Stomach smooth muscle (tissue), 2 donors: ENCODE measurements around the gene CDC42.

Experiments
- H3K27ac ChIP-seq: one replicate; pipeline ENCODE4 v1.7.0; 2013; ENCODE audit warnings: mild to moderate bottlenecking, low read length, inconsistent platforms
- H3K27me3 ChIP-seq, 2 donors: one replicate each; pipeline ENCODE4 v1.7.0; 2013; ENCODE audit warnings: low read length in 2 of 2; ENCODE audit not compliant: insufficient read depth in 2 of 2, control insufficient read depth in 1 of 2
- H3K36me3 ChIP-seq, 2 donors: one replicate each; pipeline ENCODE4 v1.7.0; 2013; ENCODE audit warnings: low read length in 2 of 2; ENCODE audit not compliant: control insufficient read depth in 2 of 2, insufficient read depth in 2 of 2
- H3K4me1 ChIP-seq: one replicate; pipeline ENCODE4 v1.7.0; 2013; ENCODE audit warnings: low read length; ENCODE audit not compliant: control insufficient read depth, insufficient read depth
- H3K4me3 ChIP-seq, 2 donors: one replicate each; pipeline ENCODE4 v1.7.0; 2013; ENCODE audit warnings: low read length in 2 of 2
- H3K9ac ChIP-seq, 2 donors: one replicate each; pipeline ENCODE4 v1.7.0; 2013; ENCODE audit warnings: low read length in 2 of 2, mild to moderate bottlenecking in 1 of 2
- H3K9me3 ChIP-seq, 2 donors: one replicate each; pipeline ENCODE4 v1.7.0; 2013; ENCODE audit warnings: low read length in 2 of 2; ENCODE audit not compliant: control insufficient read depth in 2 of 2
- donor health status: healthy.
- donor health status: Pancreatic carcinoma.

The CDC42 gene

DNA sequence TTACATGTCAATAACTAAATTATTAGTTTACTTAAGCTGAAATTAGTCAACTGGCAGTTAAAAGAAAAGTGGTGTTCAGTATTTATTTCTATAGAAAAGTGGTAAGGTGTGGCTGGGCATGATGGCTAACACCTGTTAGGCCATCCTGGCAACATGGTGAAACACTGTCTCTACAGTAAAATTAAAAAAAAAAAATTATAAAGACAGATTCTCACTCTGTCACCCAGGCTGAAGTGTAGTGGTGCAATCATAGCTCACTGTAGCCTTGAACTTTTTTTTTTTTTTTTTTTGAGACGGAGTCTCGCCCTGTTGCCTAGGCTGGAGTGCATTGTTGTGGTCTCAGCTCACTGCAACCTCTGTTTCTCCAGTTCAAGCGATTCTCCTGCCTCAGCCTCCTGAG is 57.5 kb downstream of the CDC42 start:
- H3K9me3 ChIP-seq: no peaks in the 10 kb centered on the region
- no peak overlapping the region for H3K27ac ChIP-seq
- H3K36me3 ChIP-seq: peaks cover 7 to 14% of the 10 kb centered on the region in 2 donors
- no peak overlapping the region for H3K9ac ChIP-seq
- no peaks in the 10 kb centered on the region for H3K27me3 ChIP-seq
- no peak overlapping the region for H3K4me3 ChIP-seq
- H3K4me1 ChIP-seq: peaks cover 54% of the 10 kb centered on the region

DNA sequence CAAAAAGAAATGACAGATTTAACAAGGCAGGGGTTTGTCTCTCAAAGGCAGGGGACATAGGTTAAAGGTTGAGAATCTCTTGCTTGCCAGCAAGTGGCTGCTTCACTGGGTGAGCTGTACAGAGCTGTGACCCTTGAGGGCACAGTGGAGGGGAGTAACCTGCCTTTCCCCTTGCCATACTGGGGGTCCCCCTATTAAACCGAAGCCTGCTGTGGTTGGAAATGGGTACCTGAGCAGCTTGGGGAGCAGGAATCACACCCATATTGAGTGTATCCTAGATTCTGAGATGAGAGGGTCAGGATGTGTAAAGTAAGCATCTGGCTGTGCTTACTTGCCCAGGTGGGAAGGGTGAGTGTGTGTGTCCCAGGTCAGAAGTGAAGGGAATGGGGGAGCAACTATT is 58.6 kb downstream of the CDC42 start:
- Histone ChIP-seq H3K9ac (peak overlapping the region in 1 of 2 donors; percentile 13), H3K4me1 (peaks cover 59% of the 10 kb centered on the region), H3K4me3 (no peak overlapping the region), H3K36me3 (peaks cover 7 to 12% of the 10 kb centered on the region in 2 donors), H3K27me3 (no peaks in the 10 kb centered on the region), H3K9me3 (no peaks in the 10 kb centered on the region), H3K27ac (no peak overlapping the region)

DNA sequence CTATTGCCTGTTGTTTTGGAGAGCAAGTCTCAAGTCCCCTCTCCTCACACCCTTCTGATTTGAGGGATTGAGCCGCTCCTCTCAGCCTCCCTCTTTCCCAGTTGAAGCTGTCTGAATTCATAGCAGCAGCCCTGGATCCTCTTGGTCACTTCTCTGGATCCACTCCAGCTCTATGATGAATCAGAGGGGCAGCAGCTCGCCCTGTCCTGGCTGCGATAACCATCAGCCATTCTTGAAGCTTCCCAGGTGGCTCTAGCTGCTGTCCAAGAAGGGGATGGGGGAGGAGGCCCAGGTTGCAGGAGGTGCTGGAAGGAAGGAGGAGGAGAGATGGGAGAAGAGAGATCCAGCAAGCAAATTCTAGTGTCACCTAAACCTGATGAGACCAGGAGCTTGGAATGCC is 59.1 kb downstream of the CDC42 start:
- no peak overlapping the region for H3K9ac ChIP-seq
- H3K36me3 ChIP-seq: peaks cover 7 to 12% of the 10 kb centered on the region in 2 donors

DNA sequence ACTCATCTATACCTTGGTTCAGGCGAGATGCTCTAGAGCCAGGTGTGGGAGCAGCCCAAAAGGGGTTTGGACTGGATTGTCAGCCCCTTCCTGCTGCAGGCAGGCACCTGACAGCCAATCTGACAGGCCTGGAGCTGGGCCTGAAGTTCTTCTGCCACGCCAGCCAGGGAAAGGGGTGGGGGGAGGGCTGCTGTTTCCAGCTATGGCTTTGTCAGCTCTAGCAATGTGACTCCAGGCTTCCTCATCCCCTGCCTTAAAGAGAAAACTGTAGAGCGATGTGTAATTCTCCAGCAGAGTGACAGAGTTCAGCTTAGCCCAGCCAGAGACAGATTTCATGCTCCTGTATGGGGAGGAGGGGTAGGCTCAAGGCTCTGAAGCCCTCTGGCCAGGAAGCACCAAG is 60.0 kb downstream of the CDC42 start:
- Histone ChIP-seq H3K36me3 (peaks cover 7 to 12% of the 10 kb centered on the region in 2 donors), H3K4me1 (peaks cover 59% of the 10 kb centered on the region), H3K4me3 (no peak overlapping the region), H3K9ac (no peak overlapping the region), H3K27ac (peak overlapping the region; percentile 31), H3K9me3 (no peaks in the 10 kb centered on the region), H3K27me3 (no peaks in the 10 kb centered on the region)

More for the DNA sequence above, 59.1 kb downstream of the CDC42 start:
- Histone ChIP-seq H3K4me3 (no peak overlapping the region), H3K27ac (no peak overlapping the region), H3K27me3 (no peaks in the 10 kb centered on the region), H3K9me3 (no peaks in the 10 kb centered on the region), H3K4me1 (peaks cover 59% of the 10 kb centered on the region)

DNA sequence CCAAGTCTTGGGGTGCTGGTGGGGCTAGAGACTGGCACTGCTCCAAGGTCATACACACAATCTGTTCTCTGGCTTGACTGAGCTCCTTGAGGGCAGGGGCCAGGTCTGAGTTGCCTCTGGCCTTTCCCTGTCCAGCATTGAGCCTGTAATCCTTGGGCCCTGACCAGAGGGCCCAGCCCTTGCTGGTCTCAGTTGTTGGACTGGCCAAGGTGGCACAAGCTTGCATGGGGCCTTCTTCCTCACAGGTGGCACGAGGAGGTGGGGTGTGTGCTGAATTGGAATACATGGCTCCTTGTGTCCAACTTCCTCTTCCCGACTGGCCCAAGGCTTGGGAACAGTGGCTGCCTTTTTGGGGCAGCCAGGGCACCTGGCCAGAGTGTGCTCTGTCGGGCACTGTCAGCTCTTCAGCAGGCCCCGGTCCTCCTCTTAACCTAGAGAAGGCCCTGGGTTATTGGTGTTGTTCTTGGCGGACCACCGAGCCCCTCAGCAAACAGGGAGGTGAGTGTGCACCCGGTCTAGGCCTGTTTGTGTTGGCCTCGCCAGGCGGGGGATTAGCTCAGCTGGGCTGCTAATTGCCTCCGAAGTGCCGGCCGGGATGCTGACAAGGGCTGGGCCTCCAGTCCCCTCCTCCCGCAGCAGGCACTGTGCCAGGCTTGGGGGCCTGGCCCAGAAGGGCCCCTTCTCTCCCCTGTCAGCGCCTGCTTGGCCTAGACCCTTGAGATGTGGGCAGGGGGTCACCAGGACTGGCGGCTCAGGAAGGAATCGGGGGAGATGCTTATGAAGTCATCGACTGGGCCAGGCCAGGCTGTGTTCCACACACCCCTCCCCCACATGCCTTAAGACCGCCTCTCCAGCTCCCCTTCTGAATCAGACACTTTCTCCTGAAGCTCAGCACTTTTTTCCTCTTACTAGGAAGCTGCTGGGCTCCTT is 61.8 kb downstream of the CDC42 start:
- Histone ChIP-seq H3K9me3 (no peaks in the 10 kb centered on the region), H3K9ac (peak overlapping the region in 1 of 2 donors; percentile 5), H3K27me3 (no peaks in the 10 kb centered on the region), H3K36me3 (peaks cover 7 to 12% of the 10 kb centered on the region in 2 donors), H3K4me3 (no peak overlapping the region), H3K27ac (no peak overlapping the region), H3K4me1 (peaks cover 53% of the 10 kb centered on the region)

DNA sequence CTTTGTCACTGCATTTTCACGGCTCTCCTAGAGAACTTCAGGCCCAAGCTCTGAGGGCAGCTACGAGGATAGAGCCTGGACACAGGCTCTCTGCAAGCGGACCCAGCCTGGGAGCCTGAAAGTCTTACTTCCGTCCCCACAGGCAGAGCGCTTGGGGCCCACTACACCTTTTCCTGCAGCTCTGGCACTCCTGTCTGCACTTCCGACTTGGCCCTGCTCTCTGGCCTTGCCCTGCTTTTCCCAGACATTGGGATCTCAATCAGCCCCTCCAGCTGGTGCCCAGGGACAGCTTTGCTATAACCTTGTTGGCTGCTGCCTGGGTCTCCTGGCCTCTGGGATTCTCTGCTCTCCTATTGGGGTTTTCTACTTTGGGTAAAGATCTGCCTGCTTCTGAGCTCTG is 62.8 kb downstream of the CDC42 start:
- H3K4me3 ChIP-seq: no peak overlapping the region
- no peak overlapping the region for H3K9ac ChIP-seq
- H3K9me3 ChIP-seq: no peaks in the 10 kb centered on the region
- H3K4me1 ChIP-seq: peaks cover 51% of the 10 kb centered on the region
- H3K27ac ChIP-seq: no peak overlapping the region
- peaks cover 5 to 15% of the 10 kb centered on the region in 2 donors for H3K36me3 ChIP-seq
- no peaks in the 10 kb centered on the region for H3K27me3 ChIP-seq

DNA sequence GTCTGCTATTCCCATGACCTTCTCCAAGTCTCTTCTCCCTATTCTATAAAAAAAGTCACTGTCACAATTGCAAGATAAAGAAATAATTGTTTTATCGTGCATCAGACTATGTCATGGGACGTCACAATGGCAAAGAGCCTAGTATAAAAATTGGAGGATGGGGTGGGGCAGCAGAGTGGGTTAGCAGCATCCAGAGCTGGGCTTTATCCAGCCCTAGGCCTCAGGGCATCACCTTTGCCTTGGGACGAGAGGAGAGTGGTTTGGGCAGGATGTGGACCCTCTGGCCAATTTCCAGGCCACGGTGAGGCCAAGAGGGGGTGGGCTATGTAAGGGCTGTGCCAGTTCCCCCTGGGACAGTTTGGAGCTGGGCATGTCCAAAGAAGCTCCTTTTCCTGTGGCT is 64.7 kb downstream of the CDC42 start:
- no peaks in the 10 kb centered on the region for H3K27me3 ChIP-seq
- no peak overlapping the region for H3K9ac ChIP-seq
- peaks cover 5 to 11% of the 10 kb centered on the region in 2 donors for H3K36me3 ChIP-seq
- H3K4me3 ChIP-seq: no peak overlapping the region
- peaks cover 40% of the 10 kb centered on the region for H3K4me1 ChIP-seq
- no peak overlapping the region for H3K27ac ChIP-seq
- no peaks in the 10 kb centered on the region for H3K9me3 ChIP-seq

DNA sequence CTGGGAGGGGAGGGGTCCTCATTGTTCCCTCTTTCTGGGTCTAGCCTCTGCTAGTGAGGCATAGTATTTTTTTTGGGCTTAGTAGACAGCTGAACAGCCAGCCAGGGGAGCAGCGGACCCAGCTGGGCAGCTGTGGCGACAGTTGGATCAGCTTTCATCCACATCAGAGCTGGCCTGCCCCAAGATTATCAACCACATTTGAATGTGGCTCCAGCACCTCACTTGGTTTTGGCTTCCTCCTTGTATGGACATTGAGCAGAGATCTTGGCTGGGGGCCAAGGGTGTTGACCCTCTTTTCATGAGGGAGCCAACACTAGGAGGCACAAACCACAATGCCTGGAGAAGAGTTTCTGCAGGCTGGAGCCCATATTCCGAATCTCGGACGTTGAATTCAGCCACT is 65.3 kb downstream of the CDC42 start:
- no peaks in the 10 kb centered on the region for H3K9me3 ChIP-seq
- no peak overlapping the region for H3K4me3 ChIP-seq
- H3K4me1 ChIP-seq: peaks cover 33% of the 10 kb centered on the region
- H3K9ac ChIP-seq: no peak overlapping the region
- no peaks in the 10 kb centered on the region for H3K27me3 ChIP-seq
- H3K36me3 ChIP-seq: peaks cover 2 to 9% of the 10 kb centered on the region in 2 donors
- H3K27ac ChIP-seq: no peak overlapping the region

DNA sequence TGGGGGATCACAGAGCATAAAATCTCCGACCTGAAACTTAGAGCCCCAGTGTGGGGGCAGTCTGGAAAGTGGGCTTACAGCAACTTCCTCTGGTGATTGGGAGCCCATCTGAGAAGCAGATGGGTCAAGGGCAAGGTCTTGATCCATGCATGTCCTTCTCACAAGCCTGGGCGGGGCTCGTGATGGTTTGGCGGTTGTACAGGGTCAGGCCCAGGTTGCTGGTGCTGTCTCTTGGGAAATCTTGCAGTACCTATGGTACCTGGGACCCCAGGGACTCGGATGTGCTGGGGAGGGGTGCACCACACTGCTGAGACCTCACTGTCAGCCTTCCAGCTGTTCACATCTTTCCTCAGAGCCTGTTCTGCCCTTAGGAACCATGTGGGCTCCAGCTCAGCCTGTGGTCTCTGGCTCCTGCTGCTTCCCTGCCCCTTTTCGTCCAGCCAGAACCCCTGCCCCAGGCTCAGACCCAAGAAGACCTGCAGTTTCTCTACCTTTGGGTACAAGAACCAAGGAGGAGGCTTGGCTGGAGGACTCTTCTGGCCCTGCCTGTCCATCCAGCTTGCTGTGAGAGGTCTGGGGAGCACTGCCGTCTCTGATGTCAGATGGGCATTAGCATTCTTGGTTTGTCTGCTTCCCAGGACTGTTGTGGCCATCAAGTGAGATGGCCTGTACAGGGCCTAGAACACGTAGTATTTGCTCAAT is 65.9 kb downstream of the CDC42 start:
- Histone ChIP-seq H3K27ac (no peak overlapping the region), H3K36me3 (peaks cover 2 to 7% of the 10 kb centered on the region in 2 donors)

DNA sequence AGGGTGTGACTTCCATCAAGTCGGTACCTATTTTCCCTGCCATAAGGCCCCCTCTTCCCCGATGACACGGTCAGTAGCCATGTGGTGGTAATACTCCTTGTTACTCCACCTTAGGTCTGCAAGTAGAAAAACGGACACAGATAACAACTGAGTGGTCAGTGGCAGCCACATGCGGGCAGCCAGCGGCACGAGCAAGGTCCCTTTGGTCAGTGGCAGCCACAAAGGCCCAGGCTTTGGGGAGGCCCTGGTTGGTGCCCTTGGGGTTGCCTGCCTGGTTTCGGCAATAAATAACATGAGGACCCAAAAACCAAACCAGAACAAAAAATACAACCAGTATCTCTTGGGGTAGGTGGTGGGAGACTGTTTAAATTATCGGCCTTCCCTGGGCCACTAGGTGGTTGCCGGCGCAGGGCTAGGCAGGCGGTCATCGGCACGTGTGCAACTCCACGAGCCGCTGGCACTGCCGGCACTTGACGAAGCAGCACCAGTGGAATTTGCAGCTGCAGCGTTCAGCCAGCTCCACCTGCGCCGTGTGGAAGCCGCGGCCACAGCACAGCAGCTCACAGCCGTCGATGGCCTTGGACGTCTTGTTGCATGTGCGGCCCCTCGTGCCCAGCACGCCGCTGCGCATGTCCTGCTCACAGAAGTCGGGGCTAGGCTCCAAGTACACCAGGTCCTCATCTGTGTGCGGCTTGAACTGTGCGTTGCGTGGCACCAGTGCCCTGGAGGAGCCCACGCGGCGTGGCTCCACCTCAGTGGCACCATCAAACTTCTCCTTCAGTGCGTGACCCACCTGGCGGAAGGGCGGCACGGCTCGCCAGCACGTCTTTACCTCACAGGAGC is 67.3 kb downstream of the CDC42 start:
- Histone ChIP-seq H3K4me1 (peaks cover 19% of the 10 kb centered on the region), H3K27ac (no peak overlapping the region), H3K9ac (no peak overlapping the region), H3K27me3 (no peaks in the 10 kb centered on the region), H3K4me3 (no peak overlapping the region), H3K9me3 (no peaks in the 10 kb centered on the region), H3K36me3 (peaks cover 2 to 7% of the 10 kb centered on the region in 2 donors)

More for the DNA sequence above, 65.9 kb downstream of the CDC42 start:
- Histone ChIP-seq H3K4me1 (peaks cover 32% of the 10 kb centered on the region), H3K4me3 (no peak overlapping the region), H3K9ac (no peak overlapping the region), H3K9me3 (no peaks in the 10 kb centered on the region), H3K27me3 (no peaks in the 10 kb centered on the region)
